GM13977 (cell line): ENCODE measurements around the gene DCC.
"Not testable (repeated sequence)": the region's sequence is repeated elsewhere in the genome, so short reads cannot be mapped to it uniquely, and the experiment has no call there.

Source experiments
- DNase-seq: peaks from one replicate; pipeline ENCODE4 v3.0.0; 2012; ENCODE audit warnings: low spot score
- in situ Hi-C: fragments of 300-500 bp; cut with MboI; formaldehyde crosslinking; loops from one replicate; pipeline ENCODE4 v1.12.0; 2022; ENCODE audit warnings: low sequenced_read_pairs, low pct_unique_long_range_greater_than_20kb, mixed read lengths, inconsistent platforms; ENCODE audit not compliant: unreplicated experiment
- TF ChIP-seq, protein P1 (sequence below): IDR thresholded peaks from 2 replicates; pipeline ENCODE4 v1.5.1; 2012; ENCODE audit warnings: mild to moderate bottlenecking, control low read depth; ENCODE audit not compliant: insufficient read depth; ENCODE audit errors: extremely low read depth, missing control alignments

Gene DCC

GRCh38 chr18:53451902-53452301, 1111.9 kb downstream of the DCC start:
- TF ChIP-seq, protein P1, sequence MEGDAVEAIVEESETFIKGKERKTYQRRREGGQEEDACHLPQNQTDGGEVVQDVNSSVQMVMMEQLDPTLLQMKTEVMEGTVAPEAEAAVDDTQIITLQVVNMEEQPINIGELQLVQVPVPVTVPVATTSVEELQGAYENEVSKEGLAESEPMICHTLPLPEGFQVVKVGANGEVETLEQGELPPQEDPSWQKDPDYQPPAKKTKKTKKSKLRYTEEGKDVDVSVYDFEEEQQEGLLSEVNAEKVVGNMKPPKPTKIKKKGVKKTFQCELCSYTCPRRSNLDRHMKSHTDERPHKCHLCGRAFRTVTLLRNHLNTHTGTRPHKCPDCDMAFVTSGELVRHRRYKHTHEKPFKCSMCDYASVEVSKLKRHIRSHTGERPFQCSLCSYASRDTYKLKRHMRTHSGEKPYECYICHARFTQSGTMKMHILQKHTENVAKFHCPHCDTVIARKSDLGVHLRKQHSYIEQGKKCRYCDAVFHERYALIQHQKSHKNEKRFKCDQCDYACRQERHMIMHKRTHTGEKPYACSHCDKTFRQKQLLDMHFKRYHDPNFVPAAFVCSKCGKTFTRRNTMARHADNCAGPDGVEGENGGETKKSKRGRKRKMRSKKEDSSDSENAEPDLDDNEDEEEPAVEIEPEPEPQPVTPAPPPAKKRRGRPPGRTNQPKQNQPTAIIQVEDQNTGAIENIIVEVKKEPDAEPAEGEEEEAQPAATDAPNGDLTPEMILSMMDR = no peak
- in situ Hi-C loops = no loop called here
- no peak for DNase-seq

- TF ChIP-seq, protein P1 = no peak
- no peak for DNase-seq
- in situ Hi-C loops = no loop called here
These were observed 1117.1 kb downstream of the DCC start for GRCh38 chr18:53457068-53457467.

DNA sequence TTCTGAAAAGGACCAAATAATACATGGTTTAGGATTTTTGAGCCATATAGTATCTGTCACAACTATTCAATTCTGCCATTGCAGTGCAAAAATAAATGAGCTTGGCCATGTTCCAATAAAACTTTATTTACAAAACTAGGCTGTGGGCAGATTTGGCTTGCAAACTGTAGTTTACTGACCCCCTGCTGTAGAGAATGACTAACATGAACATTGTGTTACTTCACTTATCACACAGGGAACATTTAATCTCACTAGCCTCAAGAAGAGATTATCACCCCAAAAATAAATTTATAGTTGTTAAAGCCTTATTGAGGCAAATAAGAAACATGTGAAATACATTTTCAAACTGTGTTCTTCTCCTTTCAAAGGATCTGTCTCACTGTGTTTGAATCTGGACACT, 1118.3 kb downstream of the DCC start:
- TF ChIP-seq, protein P1 = no peak
- DNase-seq = no peak
- in situ Hi-C loops = no loop called here

DNA sequence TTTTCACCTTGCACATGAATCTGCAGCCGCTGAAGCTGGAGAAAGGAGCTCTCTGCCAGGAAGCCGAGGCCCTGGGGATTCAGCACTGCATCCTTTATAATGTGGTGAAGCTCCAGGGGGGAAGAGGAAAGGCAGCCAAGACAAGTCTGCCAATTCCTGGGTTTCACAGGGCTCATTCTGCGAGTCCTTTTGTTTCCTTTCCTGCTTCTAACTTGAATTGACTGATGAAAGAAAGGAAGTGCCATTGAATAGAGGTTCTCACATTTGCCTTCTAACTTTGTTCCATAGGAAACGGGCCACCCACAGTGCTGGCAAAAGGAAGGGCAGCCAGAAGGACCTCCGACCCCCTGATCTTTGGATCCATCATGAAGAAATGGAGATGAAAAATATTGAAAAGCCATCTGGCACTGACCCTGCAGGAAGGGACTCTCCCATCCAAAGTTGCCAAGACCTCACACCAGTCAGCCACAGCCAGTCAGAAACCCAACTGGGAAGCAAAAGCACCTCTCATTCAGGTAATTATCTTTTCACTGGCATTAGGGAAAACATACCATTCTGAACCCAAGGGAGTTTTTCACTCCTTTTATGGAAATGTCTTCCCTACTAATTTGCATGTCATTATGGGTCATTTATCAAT, 1119.1 kb downstream of the DCC start:
- TF ChIP-seq, protein P1 = no peak
- in situ Hi-C loops = no loop called here
- DNase-seq = no peak

DNA sequence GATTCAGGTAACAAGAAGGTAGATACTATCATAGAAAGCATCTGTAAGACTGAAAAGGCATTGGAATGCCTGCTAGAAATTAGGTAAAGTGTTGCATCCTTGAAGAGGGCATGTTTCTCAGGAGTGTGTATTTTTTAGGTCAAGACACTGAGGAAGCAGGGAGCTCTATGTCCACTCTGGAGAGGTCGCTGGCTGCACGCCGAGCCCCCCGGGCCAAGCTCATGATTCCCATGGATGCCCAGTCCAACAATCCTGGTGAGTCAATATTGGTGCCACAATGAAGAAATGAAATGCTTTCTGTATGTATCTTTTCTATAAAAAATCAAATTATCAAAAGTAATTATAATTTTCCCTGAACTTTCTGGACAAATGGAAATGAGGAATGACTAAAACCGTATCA, 1127.8 kb downstream of the DCC start:
- TF ChIP-seq, protein P1 = no peak

DNA sequence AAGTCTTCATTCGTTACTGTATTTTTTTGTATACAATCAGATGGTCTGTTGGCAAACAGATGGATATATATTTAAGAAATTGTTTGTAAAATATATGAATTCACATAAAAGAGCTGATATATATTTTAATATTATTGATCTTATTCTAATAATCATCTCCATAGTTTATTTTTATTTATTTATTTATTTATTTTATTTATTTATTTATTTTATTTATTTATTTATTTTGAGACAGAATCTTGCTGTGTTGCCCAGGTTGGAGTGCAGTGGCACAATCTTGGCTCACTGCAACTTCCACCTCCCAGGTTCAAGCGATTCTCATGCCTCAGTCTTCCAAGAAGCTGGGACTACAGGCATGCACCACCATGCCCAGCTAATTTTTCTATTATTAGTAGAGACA, 1128.2 kb downstream of the DCC start:
- in situ Hi-C loops = not testable (repeated sequence)

More for the DNA sequence above, 1127.8 kb downstream of the DCC start:
- in situ Hi-C loops = no loop called here
- DNase-seq = no peak

DNA sequence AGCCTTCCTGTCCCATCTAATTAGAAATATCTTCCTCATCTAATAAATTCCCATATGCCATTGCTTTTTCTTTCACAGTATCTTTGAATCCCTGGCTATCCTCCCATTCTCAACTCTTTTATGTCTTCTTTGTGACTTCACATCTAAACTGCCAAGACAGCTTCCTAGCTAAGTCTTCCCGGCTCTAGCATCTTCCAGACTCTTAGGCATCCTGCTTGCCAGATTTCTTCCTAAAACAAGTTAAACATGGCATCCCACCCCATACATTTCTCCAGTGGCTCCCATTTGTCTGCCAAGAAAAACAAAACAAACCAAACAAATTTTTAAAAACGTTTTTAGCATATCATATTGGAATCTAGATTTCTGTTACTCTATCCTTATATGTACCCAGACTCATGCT, 1132.5 kb downstream of the DCC start:
- in situ Hi-C loops = no loop called here
- TF ChIP-seq, protein P1 = no peak
- no peak for DNase-seq

More for the DNA sequence above, 1128.2 kb downstream of the DCC start:
- DNase-seq = not testable (repeated sequence)
